ENCODE data around the gene TTYH2. TPM values are rescaled to one million over a fixed set of nuclear protein-coding genes. Genes with fewer than 3 reads are reported as not detected.

TTYH2 gene
- total RNA-seq, 1 donor from 2014 or later, result 16.8 TPM

- no peaks in the 10 kb centered on the region for H3K36me3 Mint-ChIP-seq
- H3K4me3 Mint-ChIP-seq, result no peak overlapping the region
- H3K9me3 Mint-ChIP-seq, result peaks cover 4% of the 10 kb centered on the region
- H3K27ac Mint-ChIP-seq, result no peak overlapping the region
- DNase-seq (ENCODE audit: low spot score in 2 of 2, unreplicated experiment in 2 of 2), result no peak
- no peak for TF ChIP-seq CTCF (IDR thresholded peaks at IDR 0.05; ENCODE audit: unreplicated experiment)
- peaks cover 14% of the 10 kb centered on the region for H3K27me3 Mint-ChIP-seq (ENCODE audit: low read depth)
- peaks cover 3% of the 10 kb centered on the region for H3K4me1 Mint-ChIP-seq
These were observed 9.0 kb downstream of the TTYH2 start for GRCh38 chr17:74222399-74222798.

GRCh38 chr17:74223901-74224300 lies 10.5 kb downstream of the TTYH2 start:
- DNase-seq (ENCODE audit: low spot score in 2 of 2, unreplicated experiment in 2 of 2), result no peak
- H3K9me3 Mint-ChIP-seq, result peaks cover 4% of the 10 kb centered on the region
- no peak overlapping the region for H3K27ac Mint-ChIP-seq
- H3K27me3 Mint-ChIP-seq (ENCODE audit: low read depth), result peaks cover 11% of the 10 kb centered on the region
- H3K4me1 Mint-ChIP-seq, result no peaks in the 10 kb centered on the region
- no peaks in the 10 kb centered on the region for H3K36me3 Mint-ChIP-seq
- no peak overlapping the region for H3K4me3 Mint-ChIP-seq
- TF ChIP-seq CTCF (IDR thresholded peaks at IDR 0.05; ENCODE audit: unreplicated experiment), result no peak

- no peaks in the 10 kb centered on the region for H3K4me1 Mint-ChIP-seq
- no peak overlapping the region for H3K27ac Mint-ChIP-seq
- TF ChIP-seq CTCF (IDR thresholded peaks at IDR 0.05; ENCODE audit: unreplicated experiment), result no peak
- no peak overlapping the region for H3K4me3 Mint-ChIP-seq
- H3K9me3 Mint-ChIP-seq, result no peaks in the 10 kb centered on the region
- H3K27me3 Mint-ChIP-seq (ENCODE audit: low read depth), result peaks cover 11% of the 10 kb centered on the region
- DNase-seq (ENCODE audit: low spot score in 2 of 2, unreplicated experiment in 2 of 2), result no peak
- no peaks in the 10 kb centered on the region for H3K36me3 Mint-ChIP-seq
These were observed 11.8 kb downstream of the TTYH2 start for GRCh38 chr17:74224959-74225725.

GRCh38 chr17:74226252-74226651 lies 12.9 kb downstream of the TTYH2 start:
- no peak for TF ChIP-seq CTCF (IDR thresholded peaks at IDR 0.05; ENCODE audit: unreplicated experiment)
- Mint-ChIP-seq H3K4me3 (no peak overlapping the region), H3K9me3 (no peaks in the 10 kb centered on the region), H3K4me1 (no peaks in the 10 kb centered on the region), H3K27ac (no peak overlapping the region), H3K36me3 (no peaks in the 10 kb centered on the region), H3K27me3 (ENCODE audit: low read depth) (peaks cover 11% of the 10 kb centered on the region)
- no peak for DNase-seq (ENCODE audit: low spot score in 2 of 2, unreplicated experiment in 2 of 2)

- Mint-ChIP-seq H3K9me3 (no peaks in the 10 kb centered on the region), H3K4me3 (no peak overlapping the region), H3K27ac (no peak overlapping the region), H3K36me3 (no peaks in the 10 kb centered on the region), H3K27me3 (ENCODE audit: low read depth) (peaks cover 11% of the 10 kb centered on the region), H3K4me1 (no peaks in the 10 kb centered on the region)
- DNase-seq (ENCODE audit: low spot score in 2 of 2, unreplicated experiment in 2 of 2), result no peak
- TF ChIP-seq CTCF (IDR thresholded peaks at IDR 0.05; ENCODE audit: unreplicated experiment), result no peak
These were observed 14.1 kb downstream of the TTYH2 start for GRCh38 chr17:74227271-74228080.
